ENCODE results near the gene ABHD6. TPM values are rescaled to one million over a fixed set of nuclear protein-coding genes. Genes with fewer than 3 reads are reported as not detected.

Gene ABHD6
- total and polyA plus RNA-seq, 9 of the 15 experiments (the other 6 are each of a cell fraction or from before 2014, with no cell fraction given): 0.53 to 3.6 (median 2.5) TPM

DNA sequence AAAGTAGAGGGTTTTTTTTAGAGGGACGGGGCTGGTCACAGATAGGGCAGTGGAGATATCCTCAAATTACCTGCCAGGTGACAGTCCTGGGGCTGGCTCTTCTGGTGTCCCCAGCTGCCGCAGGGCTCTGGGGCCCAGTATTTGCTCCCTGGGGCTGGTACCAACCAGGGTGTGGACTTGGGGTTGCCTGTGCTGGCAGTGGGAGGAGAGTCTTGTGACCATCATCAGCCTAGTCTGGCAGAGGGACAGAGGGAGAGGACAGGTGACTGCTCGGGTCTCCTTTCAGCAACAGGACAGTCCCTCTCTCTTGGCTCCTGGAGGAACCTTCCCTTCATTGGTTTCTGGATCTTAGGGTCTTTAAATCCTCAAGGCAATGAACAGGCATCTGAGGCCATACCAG lies 60.6 kb downstream of the ABHD6 start (continued):
- TF ChIP-seq ATF2 (CRISPR knock-in tag; IDR thresholded peaks at IDR 0.05) (no peak), RAD21 (CRISPR knock-in tag; conservative IDR thresholded peaks at IDR 0.05 in 1 of 2, IDR thresholded peaks at IDR 0.05 in 1 of 2) (no peak), RAD51 (IDR thresholded peaks at IDR 0.05; ENCODE audit: borderline replicate concordance, low read depth) (no peak), SMARCE1 (IDR thresholded peaks at IDR 0.05) (no peak), ZNF830 (CRISPR knock-in tag; IDR thresholded peaks at IDR 0.05) (no peak), SNRNP70 (optimal IDR thresholded peaks at IDR 0.05; ENCODE audit: low read depth, low read length) (no peak), ZNF197 (CRISPR knock-in tag; IDR thresholded peaks at IDR 0.05; ENCODE audit: low read depth) (no peak)

DNA sequence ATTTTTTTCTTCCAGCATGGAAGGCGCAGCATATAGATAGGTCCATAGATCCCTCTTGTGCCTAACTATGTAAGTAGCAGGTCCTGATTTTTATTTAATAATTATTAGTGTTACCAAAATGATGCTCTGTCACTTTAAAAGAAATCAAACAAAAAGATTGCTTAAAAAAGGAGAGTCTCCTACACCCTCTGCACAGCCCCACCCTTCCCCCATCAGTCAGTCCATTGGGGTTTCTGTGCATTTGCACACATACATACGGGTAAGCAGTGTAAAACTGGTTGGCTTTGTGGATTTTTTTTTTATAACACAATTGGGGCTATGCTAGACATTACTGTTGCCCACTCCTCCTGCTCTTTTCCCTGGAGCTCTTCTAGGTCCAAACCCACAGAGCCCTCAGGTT lies 61.5 kb downstream of the ABHD6 start:
- FAIRE-seq (no peak), DNase-seq (ENCODE audit: extremely low read depth in 1 of 4, low spot score in 3 of 4) (no peak), ATAC-seq (no peak)
- Histone ChIP-seq H4K20me1 (replicated peaks; ENCODE audit: control insufficient read depth, insufficient read depth, low read length) (no peaks in the 10 kb centered on the region), H3K4me2 (ENCODE audit: insufficient read depth, low read length) (no peak overlapping the region), H3K27ac (ENCODE audit: extremely low read depth, low read depth, low read length) (no peak overlapping the region), H3K9ac (ENCODE audit: insufficient read depth in 1 of 2, low read depth in 2 of 2, low read length in 2 of 2) (no peak overlapping the region), H3K79me2 (ENCODE audit: control insufficient read depth, insufficient read depth, low read length) (no peaks in the 10 kb centered on the region), H3K4me1 (replicated peaks in 1 of 2; ENCODE audit: control insufficient read depth in 2 of 2, insufficient read depth in 2 of 2, low read length in 2 of 2) (no peaks in the 10 kb centered on the region), H3K9me1 (ENCODE audit: control insufficient read depth, insufficient read depth, low read length) (no peaks in the 10 kb centered on the region), H3K36me3 (ENCODE audit: control insufficient read depth, insufficient read depth, low read length) (no peaks in the 10 kb centered on the region), H3K27me3 (ENCODE audit: control insufficient read depth in 2 of 2, insufficient read depth in 2 of 2, low read length in 2 of 2) (peaks cover 0 to 21% of the 10 kb centered on the region in 2 experiments; a peak in 2 of 5 replicates), H3K9me3 (replicated peaks; ENCODE audit: control insufficient read depth, insufficient read depth, low read depth, low read length) (peaks cover 5% of the 10 kb centered on the region; the same call in 1 of the 2 replicates), H3K4me3 (no peak overlapping the region), H2AFZ (ENCODE audit: low read depth, low read length) (no peak overlapping the region)
- ChIA-PET CTCF (ENCODE audit: low intra/inter-chr PET ratio) (interaction anchor here (1.0 to 2.4 kb wide), 2 partner anchors 111 to 121 kb away, joined by 3 to 27 read pairs; no protein-coding TSS in a partner anchor), POLR2A (no interaction called here)
- in situ Hi-C loops (cut with MboI): no loop called here
- WGBS (ENCODE audit: insufficient coverage, low coverage, missing lambda C conversion rate): 4% methylated on average over 2 of the region's 2 CpGs
- no TSS peak for BruUV-seq (replicated peaks)
- intact Hi-C loops (cut with micrococcal nuclease): loop anchor here (5.0 kb wide), 1 partner anchor 62 kb away; the partner anchor contains the start of gene ABHD6
- TF ChIP-seq, protein P1, sequence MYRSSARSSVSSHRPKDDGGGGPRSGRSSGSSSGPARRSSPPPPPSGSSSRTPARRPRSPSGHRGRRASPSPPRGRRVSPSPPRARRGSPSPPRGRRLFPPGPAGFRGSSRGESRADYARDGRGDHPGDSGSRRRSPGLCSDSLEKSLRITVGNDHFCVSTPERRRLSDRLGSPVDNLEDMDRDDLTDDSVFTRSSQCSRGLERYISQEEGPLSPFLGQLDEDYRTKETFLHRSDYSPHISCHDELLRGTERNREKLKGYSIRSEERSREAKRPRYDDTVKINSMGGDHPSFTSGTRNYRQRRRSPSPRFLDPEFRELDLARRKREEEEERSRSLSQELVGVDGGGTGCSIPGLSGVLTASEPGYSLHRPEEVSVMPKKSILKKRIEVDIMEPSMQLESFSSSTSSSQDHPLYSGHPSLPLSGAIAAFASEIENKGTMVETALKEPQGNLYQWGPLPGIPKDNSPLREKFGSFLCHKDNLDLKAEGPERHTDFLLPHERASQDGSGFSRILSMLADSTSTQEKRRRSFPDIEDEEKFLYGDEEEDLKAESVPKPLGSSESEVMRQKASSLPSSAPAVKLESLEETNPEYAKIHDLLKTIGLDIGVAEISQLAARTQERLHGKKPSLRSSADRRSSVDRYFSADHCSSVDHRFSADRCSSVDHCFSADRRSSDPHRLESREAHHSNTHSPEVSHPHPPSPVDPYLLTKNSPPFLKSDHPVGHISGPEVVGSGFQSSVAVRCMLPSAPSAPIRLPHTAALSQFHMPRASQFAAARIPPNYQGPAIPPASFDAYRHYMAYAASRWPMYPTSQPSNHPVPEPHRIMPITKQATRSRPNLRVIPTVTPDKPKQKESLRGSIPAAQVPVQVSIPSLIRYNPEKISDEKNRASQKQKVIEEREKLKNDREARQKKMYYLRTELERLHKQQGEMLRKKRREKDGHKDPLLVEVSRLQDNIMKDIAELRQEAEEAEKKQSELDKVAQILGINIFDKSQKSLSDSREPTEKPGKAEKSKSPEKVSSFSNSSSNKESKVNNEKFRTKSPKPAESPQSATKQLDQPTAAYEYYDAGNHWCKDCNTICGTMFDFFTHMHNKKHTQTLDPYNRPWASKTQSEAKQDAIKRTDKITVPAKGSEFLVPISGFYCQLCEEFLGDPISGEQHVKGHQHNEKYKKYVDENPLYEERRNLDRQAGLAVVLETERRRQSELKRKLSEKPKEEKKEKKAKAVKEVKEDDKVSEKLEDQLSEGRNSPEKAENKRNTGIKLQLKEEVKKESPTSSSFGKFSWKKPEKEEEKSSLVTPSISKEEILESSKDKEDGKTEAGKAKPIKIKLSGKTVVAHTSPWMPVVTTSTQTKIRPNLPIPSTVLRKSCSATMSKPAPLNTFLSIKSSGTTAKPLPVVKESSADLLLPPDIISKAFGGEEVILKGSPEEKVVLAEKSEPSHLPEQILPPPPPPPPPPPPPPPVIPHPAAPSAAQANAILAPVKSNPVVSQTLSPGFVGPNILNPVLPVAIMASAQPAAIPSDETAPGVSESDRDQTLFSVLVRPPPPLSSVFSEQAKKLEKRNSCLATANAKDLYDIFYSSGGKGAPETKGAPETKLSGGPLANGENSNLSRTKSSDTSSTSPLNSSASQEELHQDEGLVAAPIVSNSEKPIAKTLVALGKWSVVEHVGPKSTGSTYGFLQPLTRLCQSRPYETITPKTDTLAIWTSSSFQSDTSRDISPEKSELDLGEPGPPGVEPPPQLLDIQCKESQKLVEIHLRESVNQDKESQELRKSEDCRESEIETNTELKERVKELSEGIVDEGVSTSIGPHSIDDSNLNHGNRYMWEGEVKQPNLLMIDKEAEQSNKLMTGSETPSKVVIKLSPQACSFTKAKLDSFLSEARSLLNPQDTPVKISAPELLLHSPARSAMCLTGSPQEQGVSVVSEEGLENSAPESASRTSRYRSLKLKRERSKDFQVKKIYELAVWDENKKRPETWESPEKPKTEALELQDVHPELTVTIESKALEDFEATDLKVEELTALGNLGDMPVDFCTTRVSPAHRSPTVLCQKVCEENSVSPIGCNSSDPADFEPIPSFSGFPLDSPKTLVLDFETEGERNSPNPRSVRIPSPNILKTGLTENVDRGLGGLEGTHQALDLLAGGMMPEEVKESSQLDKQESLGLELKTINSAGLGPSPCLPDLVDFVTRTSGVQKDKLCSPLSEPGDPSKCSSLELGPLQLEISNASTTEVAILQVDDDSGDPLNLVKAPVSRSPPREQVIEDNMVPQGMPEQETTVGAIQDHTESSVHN (IDR thresholded peaks at IDR 0.05; ENCODE audit: borderline replicate concordance in 1 of 2, low read depth in 1 of 2): no peak
- TF ChIP-seq NR1H2 (CRISPR knock-in tag; IDR thresholded peaks at IDR 0.05) (no peak), FOXM1 (IDR thresholded peaks at IDR 0.05; ENCODE audit: low read depth) (no peak), FOXM1 (CRISPR knock-in tag; IDR thresholded peaks at IDR 0.05; ENCODE audit: low read depth) (no peak), FIP1L1 (IDR thresholded peaks at IDR 0.05; ENCODE audit: low read depth, low read length, poor library complexity, severe bottlenecking) (no peak)

Data from K562 (cell line).